Stomach smooth muscle (tissue), 2 donors: ENCODE measurements around the gene NFAM1.

ENCODE experiments used
- H3K27ac ChIP-seq: one replicate; pipeline ENCODE4 v1.7.0; 2013; ENCODE audit warnings: mild to moderate bottlenecking, low read length, inconsistent platforms
- H3K27me3 ChIP-seq, 2 donors: one replicate each; pipeline ENCODE4 v1.7.0; 2013; ENCODE audit warnings: low read length in 2 of 2; ENCODE audit not compliant: insufficient read depth in 2 of 2, control insufficient read depth in 1 of 2
- H3K36me3 ChIP-seq, 2 donors: one replicate each; pipeline ENCODE4 v1.7.0; 2013; ENCODE audit warnings: low read length in 2 of 2; ENCODE audit not compliant: control insufficient read depth in 2 of 2, insufficient read depth in 2 of 2
- H3K4me1 ChIP-seq: one replicate; pipeline ENCODE4 v1.7.0; 2013; ENCODE audit warnings: low read length; ENCODE audit not compliant: control insufficient read depth, insufficient read depth
- H3K4me3 ChIP-seq, 2 donors: one replicate each; pipeline ENCODE4 v1.7.0; 2013; ENCODE audit warnings: low read length in 2 of 2
- H3K9ac ChIP-seq, 2 donors: one replicate each; pipeline ENCODE4 v1.7.0; 2013; ENCODE audit warnings: low read length in 2 of 2, mild to moderate bottlenecking in 1 of 2
- H3K9me3 ChIP-seq, 2 donors: one replicate each; pipeline ENCODE4 v1.7.0; 2013; ENCODE audit warnings: low read length in 2 of 2; ENCODE audit not compliant: control insufficient read depth in 2 of 2
- donor health status: healthy.
- donor health status: Pancreatic carcinoma.

NFAM1 gene

GRCh38 chr22:42432020-42432596 is at the start of gene NFAM1:
Gene NFAM1, minus strand, starts transcription at chr22:42432403. Its CDS starts 46 bp downstream, at chr22:42432357.
- peak within 1 kb of the TSS in 1 of 2 donors; percentile 22 for H3K4me3 ChIP-seq
- H3K9ac ChIP-seq, result no peak within 1 kb of the TSS
- H3K9me3 ChIP-seq, result no peaks in the 10 kb centered on the region
- H3K4me1 ChIP-seq, result peaks cover 14% of the 10 kb centered on the region
- no peaks in the 10 kb centered on the region for H3K36me3 ChIP-seq
- H3K27ac ChIP-seq, result no peak within 1 kb of the TSS
- H3K27me3 ChIP-seq, result no peaks in the 10 kb centered on the region

- H3K27me3 ChIP-seq, result peaks cover 0 to 2% of the 10 kb centered on the region in 2 donors
- no peak overlapping the region for H3K9ac ChIP-seq
- no peak overlapping the region for H3K4me3 ChIP-seq
Observed at GRCh38 chr22:42475122-42475521, 42.9 kb upstream of the NFAM1 start.

GRCh38 chr22:42473484-42474193 is 41.4 kb upstream of the NFAM1 start:
- no peaks in the 10 kb centered on the region for H3K9me3 ChIP-seq
- H3K4me1 ChIP-seq, result no peaks in the 10 kb centered on the region
- no peak overlapping the region for H3K4me3 ChIP-seq

More at GRCh38 chr22:42475122-42475521, 42.9 kb upstream of the NFAM1 start:
- Histone ChIP-seq H3K36me3 (no peaks in the 10 kb centered on the region), H3K27ac (no peak overlapping the region), H3K9me3 (no peaks in the 10 kb centered on the region), H3K4me1 (no peaks in the 10 kb centered on the region)

GRCh38 chr22:42472671-42473070 is 40.5 kb upstream of the NFAM1 start:
- H3K4me1 ChIP-seq, result no peaks in the 10 kb centered on the region
- H3K36me3 ChIP-seq, result no peaks in the 10 kb centered on the region
- no peak overlapping the region for H3K4me3 ChIP-seq
- no peak overlapping the region for H3K9ac ChIP-seq
- no peaks in the 10 kb centered on the region for H3K9me3 ChIP-seq
- H3K27ac ChIP-seq, result no peak overlapping the region
- H3K27me3 ChIP-seq, result peaks cover 0 to 2% of the 10 kb centered on the region in 2 donors

More at GRCh38 chr22:42473484-42474193, 41.4 kb upstream of the NFAM1 start:
- Histone ChIP-seq H3K27me3 (peaks cover 0 to 2% of the 10 kb centered on the region in 2 donors), H3K36me3 (no peaks in the 10 kb centered on the region), H3K9ac (no peak overlapping the region), H3K27ac (no peak overlapping the region)

GRCh38 chr22:42471441-42471840 is 39.2 kb upstream of the NFAM1 start:
- Histone ChIP-seq H3K9me3 (no peaks in the 10 kb centered on the region), H3K4me1 (no peaks in the 10 kb centered on the region)

GRCh38 chr22:42470366-42471082 is 38.3 kb upstream of the NFAM1 start:
- Histone ChIP-seq H3K4me1 (no peaks in the 10 kb centered on the region), H3K9ac (no peak overlapping the region), H3K9me3 (no peaks in the 10 kb centered on the region), H3K36me3 (no peaks in the 10 kb centered on the region), H3K27me3 (peaks cover 0 to 2% of the 10 kb centered on the region in 2 donors), H3K4me3 (no peak overlapping the region), H3K27ac (no peak overlapping the region)

More at GRCh38 chr22:42471441-42471840, 39.2 kb upstream of the NFAM1 start:
- H3K27ac ChIP-seq, result no peak overlapping the region
- H3K9ac ChIP-seq, result no peak overlapping the region
- H3K27me3 ChIP-seq, result peaks cover 0 to 2% of the 10 kb centered on the region in 2 donors
- no peaks in the 10 kb centered on the region for H3K36me3 ChIP-seq
- H3K4me3 ChIP-seq, result no peak overlapping the region

- H3K27me3 ChIP-seq, result no peaks in the 10 kb centered on the region
- no peaks in the 10 kb centered on the region for H3K9me3 ChIP-seq
- no peak overlapping the region for H3K27ac ChIP-seq
- H3K4me1 ChIP-seq, result no peaks in the 10 kb centered on the region
- H3K4me3 ChIP-seq, result no peak overlapping the region
- no peak overlapping the region for H3K9ac ChIP-seq
- no peaks in the 10 kb centered on the region for H3K36me3 ChIP-seq
Observed at GRCh38 chr22:42468841-42469240, 36.6 kb upstream of the NFAM1 start.

GRCh38 chr22:42462016-42462415 is 29.8 kb upstream of the NFAM1 start:
- Histone ChIP-seq H3K4me3 (no peak overlapping the region), H3K36me3 (no peaks in the 10 kb centered on the region), H3K27ac (no peak overlapping the region)

GRCh38 chr22:42461511-42461910 is 29.3 kb upstream of the NFAM1 start:
- Histone ChIP-seq H3K36me3 (no peaks in the 10 kb centered on the region), H3K9me3 (no peaks in the 10 kb centered on the region), H3K9ac (no peak overlapping the region), H3K4me1 (no peaks in the 10 kb centered on the region), H3K27ac (no peak overlapping the region), H3K4me3 (no peak overlapping the region), H3K27me3 (peaks cover 20 to 26% of the 10 kb centered on the region in 2 donors)

More at GRCh38 chr22:42462016-42462415, 29.8 kb upstream of the NFAM1 start:
- H3K9me3 ChIP-seq, result no peaks in the 10 kb centered on the region
- H3K9ac ChIP-seq, result no peak overlapping the region
- H3K27me3 ChIP-seq, result peaks cover 20 to 26% of the 10 kb centered on the region in 2 donors
- no peaks in the 10 kb centered on the region for H3K4me1 ChIP-seq

GRCh38 chr22:42459287-42460063 is 27.3 kb upstream of the NFAM1 start:
- peaks cover 20 to 26% of the 10 kb centered on the region in 2 donors for H3K27me3 ChIP-seq

More at GRCh38 chr22:42459287-42460063, 27.3 kb upstream of the NFAM1 start:
- Histone ChIP-seq H3K4me3 (no peak overlapping the region), H3K27ac (no peak overlapping the region), H3K4me1 (no peaks in the 10 kb centered on the region), H3K9me3 (no peaks in the 10 kb centered on the region), H3K9ac (no peak overlapping the region), H3K36me3 (no peaks in the 10 kb centered on the region)
